Measurements from ENCODE around the gene PPIH. TPM values are rescaled to one million over a fixed set of nuclear protein-coding genes. Genes with fewer than 3 reads are reported as not detected.

The PPIH gene
- total and polyA plus RNA-seq, 2 of the 13 experiments (the other 11 are each of a cell fraction or from before 2014, with no cell fraction given) = 29.9 to 72.6 TPM

- no peak for TF ChIP-seq ZNF460 (CRISPR knock-in tag; IDR thresholded peaks at IDR 0.05; ENCODE audit: borderline replicate concordance)
- TF ChIP-seq ZNF503 (CRISPR knock-in tag; IDR thresholded peaks at IDR 0.05) = peak; percentile 54; the same call in 1 of the 2 replicates
- no peak for TF ChIP-seq ZNF446 (CRISPR knock-in tag; IDR thresholded peaks at IDR 0.05)
- 0 out of 2 replicates have a peak, but pooled peaks have one; percentile 49 for TF ChIP-seq ATF7-NPFF (CRISPR knock-in tag; IDR thresholded peaks at IDR 0.05; ENCODE audit: low read depth)
- no peak for TF ChIP-seq DMTF1 (CRISPR knock-in tag; IDR thresholded peaks at IDR 0.05)
- no peak for TF ChIP-seq PTBP1 (IDR thresholded peaks at IDR 0.05; ENCODE audit: low read depth, low read length, poor library complexity, severe bottlenecking)
- TF ChIP-seq ZNF230 (CRISPR knock-in tag; IDR thresholded peaks at IDR 0.05) = no peak; the same call in 1 of the 2 replicates
- TF ChIP-seq SRY (CRISPR knock-in tag; IDR thresholded peaks at IDR 0.05) = peak; percentile 84; the same call in 1 of the 2 replicates
- peak; percentile 73; the same call in 1 of the 2 replicates for TF ChIP-seq ELF4 (CRISPR knock-in tag; IDR thresholded peaks at IDR 0.05; ENCODE audit: borderline replicate concordance)
- peak; percentile 78; the same call in 1 of the 2 replicates for TF ChIP-seq HDAC1 (CRISPR knock-in tag; IDR thresholded peaks at IDR 0.05)
- TF ChIP-seq ELK4 (CRISPR knock-in tag; IDR thresholded peaks at IDR 0.05; ENCODE audit: borderline replicate concordance) = no peak
- no peak for TF ChIP-seq CAMTA2 (CRISPR knock-in tag; IDR thresholded peaks at IDR 0.05; ENCODE audit: borderline replicate concordance)
- TF ChIP-seq ZNF746 (CRISPR knock-in tag; IDR thresholded peaks at IDR 0.05) = no peak
- peak; percentile 2 for TF ChIP-seq HNRNPK (IDR thresholded peaks at IDR 0.05; ENCODE audit: low read depth, low read length, poor library complexity, severe bottlenecking)
- TF ChIP-seq ZNF331 (CRISPR knock-in tag; IDR thresholded peaks at IDR 0.05) = peak; percentile 34; the same call in 1 of the 2 replicates
- no peak for TF ChIP-seq RXRB (CRISPR knock-in tag; IDR thresholded peaks at IDR 0.05; ENCODE audit: borderline replicate concordance)
- no peak for TF ChIP-seq PLSCR1 (CRISPR knock-in tag; IDR thresholded peaks at IDR 0.05; ENCODE audit: borderline replicate concordance)
- no peak for TF ChIP-seq ZNF713 (CRISPR knock-in tag; IDR thresholded peaks at IDR 0.05)
- no peak for TF ChIP-seq ZBTB44 (CRISPR knock-in tag; IDR thresholded peaks at IDR 0.05)
- TF ChIP-seq ZNF33A (CRISPR knock-in tag; IDR thresholded peaks at IDR 0.05; ENCODE audit: borderline replicate concordance) = no peak
- peak; percentile 77 for TF ChIP-seq GATAD1 (CRISPR knock-in tag; IDR thresholded peaks at IDR 0.05)
- no peak for TF ChIP-seq NBN (conservative IDR thresholded peaks at IDR 0.05)
These were observed 23.7 kb downstream of the PPIH start, which contains the start of gene YBX1 (continued) for GRCh38 chr1:42681741-42682483.
